Hepatocyte (in vitro differentiated cells): ENCODE results near the gene RUSF1.
A peak's percentile ranks its signal among the peaks of the same experiment; 100 is the strongest.

Experiments used
- CTCF ChIP-seq: fragments of 200-600 bp; sonication (generic); IDR thresholded peaks from 2 replicates; pipeline ENCODE4 v1.5.1; 2016; ENCODE audit warnings: antibody characterized with exemption, mild to moderate bottlenecking; ENCODE audit not compliant: poor library complexity
- EZH2 ChIP-seq: fragments of 200-600 bp; sonication (generic); IDR thresholded peaks from 2 replicates; pipeline ENCODE4 v1.6.1; 2016; ENCODE audit warnings: antibody characterized with exemption, mild to moderate bottlenecking, borderline replicate concordance
- EZH2phosphoT487 ChIP-seq: fragments of 200-600 bp; sonication (generic); IDR thresholded peaks from one replicate; pipeline ENCODE4 v1.6.1; 2018; ENCODE audit warnings: antibody characterized with exemption, mild to moderate bottlenecking, low read depth, moderate library complexity; ENCODE audit not compliant: unreplicated experiment, severe bottlenecking

- peak; percentile 66 for TF ChIP-seq CTCF
- TF ChIP-seq EZH2, result no peak
- TF ChIP-seq EZH2phosphoT487, result no peak
Measured at GRCh38 chr16:31458844-31459686, 49.1 kb downstream of the RUSF1 start, which contains the start of gene ARMC5.
